Skeletal muscle satellite cell (primary cell): ENCODE results near the gene DNAJC11.

Experiments used
- H3K27me3 ChIP-seq: 2 replicates; pipeline ENCODE4 v1.7.0; 2013; ENCODE audit warnings: low read length; ENCODE audit not compliant: control insufficient read depth, insufficient read depth
- H3K36me3 ChIP-seq: 2 replicates; pipeline ENCODE4 v1.7.0; 2013; ENCODE audit warnings: mild to moderate bottlenecking, control low read depth, low read length; ENCODE audit not compliant: insufficient read depth
- H3K4me1 ChIP-seq: 2 replicates; pipeline ENCODE4 v1.7.0; 2013; ENCODE audit warnings: low read length; ENCODE audit not compliant: control insufficient read depth, insufficient read depth
- H3K4me2 ChIP-seq: 2 replicates; pipeline ENCODE4 v1.7.0; 2013; ENCODE audit warnings: mild to moderate bottlenecking, low read length
- H3K4me3 ChIP-seq: 2 replicates; pipeline ENCODE4 v1.7.0; 2013; ENCODE audit warnings: low read length
- H3K9ac ChIP-seq: 2 replicates; pipeline ENCODE4 v1.7.0; 2013; ENCODE audit warnings: mild to moderate bottlenecking, low read depth, low read length, moderate library complexity
- H3K9me3 ChIP-seq: replicated peaks from 2 replicates; pipeline ENCODE4 v1.7.0; 2013; ENCODE audit warnings: mild to moderate bottlenecking, control low read depth, low read length

The DNAJC11 gene

DNA sequence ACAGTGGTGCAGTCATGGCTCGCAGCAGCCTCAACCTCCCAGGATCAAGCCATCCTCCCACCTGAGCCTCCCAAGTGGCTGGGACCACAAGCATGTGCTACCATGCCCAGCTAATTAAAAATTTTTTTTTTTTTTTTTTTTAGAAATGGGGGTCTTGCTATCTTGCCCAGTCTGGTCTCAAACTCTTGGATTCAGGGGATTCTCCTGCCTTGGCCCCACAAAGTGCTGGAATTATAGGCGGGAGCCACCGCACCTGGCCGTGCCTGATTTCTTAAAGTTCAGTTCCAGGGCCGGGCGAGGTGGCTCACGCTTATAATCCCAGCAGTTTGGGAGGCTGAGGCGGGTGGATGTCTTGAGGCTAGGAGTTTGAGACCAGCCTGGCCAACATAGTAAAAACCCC is 70.6 kb downstream of the DNAJC11 start:
- no peaks in the 10 kb centered on the region for H3K9me3 ChIP-seq
- peaks cover 11% of the 10 kb centered on the region for H3K4me1 ChIP-seq
- no peaks in the 10 kb centered on the region for H3K27me3 ChIP-seq
- H3K4me2 ChIP-seq, result no peak overlapping the region
- H3K9ac ChIP-seq, result no peak overlapping the region
- no peak overlapping the region for H3K4me3 ChIP-seq
- H3K36me3 ChIP-seq, result peaks cover 69% of the 10 kb centered on the region

- Histone ChIP-seq H3K9ac (no peak overlapping the region), H3K4me3 (no peak overlapping the region), H3K36me3 (peaks cover 59% of the 10 kb centered on the region), H3K9me3 (no peaks in the 10 kb centered on the region), H3K27me3 (no peaks in the 10 kb centered on the region), H3K4me2 (no peak overlapping the region), H3K4me1 (peaks cover 12% of the 10 kb centered on the region)
Observed at GRCh38 chr1:6630027-6630426, 71.6 kb downstream of the DNAJC11 start.

- H3K4me2 ChIP-seq, result no peak overlapping the region
- no peak overlapping the region for H3K9ac ChIP-seq
- H3K36me3 ChIP-seq, result peaks cover 51% of the 10 kb centered on the region
- H3K4me3 ChIP-seq, result no peak overlapping the region
- H3K4me1 ChIP-seq, result peaks cover 18% of the 10 kb centered on the region
- H3K9me3 ChIP-seq, result no peaks in the 10 kb centered on the region
- no peaks in the 10 kb centered on the region for H3K27me3 ChIP-seq
Observed at GRCh38 chr1:6628971-6629479, 72.6 kb downstream of the DNAJC11 start.

DNA sequence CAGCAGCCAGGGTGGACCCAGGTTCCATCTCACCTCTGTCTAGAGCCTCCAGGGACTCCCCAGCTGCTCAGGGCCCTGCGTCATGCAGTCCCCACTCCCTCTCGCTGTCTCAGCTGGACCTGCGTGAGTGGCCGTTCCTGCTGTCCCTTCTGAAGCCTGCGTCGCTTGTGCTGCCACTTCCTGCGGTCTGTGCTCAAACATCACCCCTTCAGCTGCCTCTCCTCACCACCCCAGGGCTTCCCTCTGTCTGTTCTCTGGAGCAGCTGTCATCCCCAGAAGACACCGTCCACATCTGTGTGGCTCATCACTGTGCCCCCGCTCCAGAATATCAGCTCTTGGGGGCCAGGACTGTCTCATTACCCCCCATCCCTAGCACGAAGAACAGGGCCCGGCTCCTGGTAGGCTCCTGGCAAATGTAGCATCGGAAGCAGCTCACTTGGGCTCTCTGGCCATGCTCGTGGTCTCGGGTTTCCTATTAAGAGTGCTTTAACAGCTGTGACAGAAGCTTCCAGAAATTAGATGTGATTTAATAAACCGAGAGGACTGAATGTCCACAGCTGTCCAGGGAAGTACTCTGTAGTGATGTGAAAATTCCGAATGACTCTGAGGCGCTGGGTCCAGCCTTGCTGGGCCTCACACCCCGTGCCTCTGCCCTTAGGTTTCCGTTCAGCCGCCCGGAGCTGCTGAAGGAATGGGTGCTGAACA is 73.6 kb downstream of the DNAJC11 start:
- no peaks in the 10 kb centered on the region for H3K9me3 ChIP-seq
- peaks cover 51% of the 10 kb centered on the region for H3K36me3 ChIP-seq
- no peak overlapping the region for H3K4me3 ChIP-seq
- H3K4me1 ChIP-seq, result peaks cover 18% of the 10 kb centered on the region
- peak overlapping the region; percentile 26 for H3K4me2 ChIP-seq
- H3K27me3 ChIP-seq, result no peaks in the 10 kb centered on the region
- no peak overlapping the region for H3K9ac ChIP-seq

GRCh38 chr1:6627031-6627430 is 74.6 kb downstream of the DNAJC11 start:
- peaks cover 51% of the 10 kb centered on the region for H3K36me3 ChIP-seq
- H3K4me3 ChIP-seq, result no peak overlapping the region
- no peaks in the 10 kb centered on the region for H3K27me3 ChIP-seq
- no peaks in the 10 kb centered on the region for H3K9me3 ChIP-seq
- no peak overlapping the region for H3K4me2 ChIP-seq
- peaks cover 18% of the 10 kb centered on the region for H3K4me1 ChIP-seq
- no peak overlapping the region for H3K9ac ChIP-seq

GRCh38 chr1:6625584-6626149 is 75.9 kb downstream of the DNAJC11 start:
- H3K4me2 ChIP-seq, result peak overlapping the region; percentile 88
- peaks cover 18% of the 10 kb centered on the region for H3K4me1 ChIP-seq
- H3K4me3 ChIP-seq, result peak overlapping the region; percentile 90
- peak overlapping the region; percentile 91 for H3K9ac ChIP-seq
- H3K27me3 ChIP-seq, result no peaks in the 10 kb centered on the region
- peaks cover 61% of the 10 kb centered on the region for H3K36me3 ChIP-seq
- H3K9me3 ChIP-seq, result no peaks in the 10 kb centered on the region

DNA sequence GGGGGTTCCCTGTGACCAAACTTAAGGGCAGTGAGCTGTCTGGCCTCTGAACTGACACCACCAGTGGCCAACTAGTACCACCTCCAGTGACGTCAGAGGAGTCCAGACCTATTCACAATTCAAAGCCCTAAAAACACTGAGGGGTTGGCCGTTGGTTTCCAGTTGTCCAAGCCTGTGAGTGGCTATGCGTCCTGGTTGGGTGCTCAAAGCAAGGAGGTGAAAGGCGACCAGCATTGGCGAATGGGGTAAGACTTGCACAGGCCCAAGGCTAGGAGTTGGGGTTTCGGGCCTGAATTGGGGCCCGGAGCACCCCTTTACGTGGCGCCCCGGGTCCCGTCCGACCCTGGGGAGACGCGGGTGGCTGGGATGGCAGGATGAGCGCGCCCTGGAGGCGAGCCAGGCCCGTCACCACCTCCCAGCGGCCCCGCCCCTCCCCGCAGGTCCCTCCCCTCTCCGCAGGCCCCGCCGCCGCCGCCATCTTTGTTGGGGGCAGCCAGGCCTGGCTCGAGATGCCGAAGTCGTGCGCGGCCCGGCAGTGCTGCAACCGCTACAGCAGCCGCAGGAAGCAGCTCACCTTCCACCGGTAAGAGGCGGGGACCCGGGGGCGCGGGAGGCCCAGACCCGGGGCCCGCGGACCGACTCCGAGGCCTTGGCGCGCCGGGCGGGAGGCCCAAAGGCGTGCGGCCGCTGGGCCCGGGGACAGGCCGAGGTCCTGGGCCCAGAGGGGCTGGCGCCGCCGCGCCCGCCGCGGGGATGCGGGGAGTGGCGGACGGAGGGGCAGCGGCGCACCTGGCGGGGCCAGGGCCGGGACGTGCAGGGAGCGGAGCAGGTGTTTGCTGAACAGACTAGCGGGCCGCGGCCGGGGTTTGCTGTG is 76.7 kb downstream of the DNAJC11 start, which contains the start of gene THAP3:
TSS of gene THAP3 (plus strand) at position 159 of the 874 bp plus-strand sequence. CDS start at position 510, 351 bp downstream.
- H3K9ac ChIP-seq, result peak within 1 kb of the TSS; percentile 91
- peaks cover 18% of the 10 kb centered on the region for H3K4me1 ChIP-seq
- peaks cover 63% of the 10 kb centered on the region for H3K36me3 ChIP-seq
- H3K4me2 ChIP-seq, result peak within 1 kb of the TSS; percentile 88
- H3K4me3 ChIP-seq, result peak within 1 kb of the TSS; percentile 90
- no peaks in the 10 kb centered on the region for H3K27me3 ChIP-seq
- no peaks in the 10 kb centered on the region for H3K9me3 ChIP-seq

GRCh38 chr1:6623269-6623965 is 78.2 kb downstream of the DNAJC11 start:
- no peak overlapping the region for H3K4me2 ChIP-seq
- H3K36me3 ChIP-seq, result peaks cover 54% of the 10 kb centered on the region
- H3K9ac ChIP-seq, result no peak overlapping the region
- H3K9me3 ChIP-seq, result no peaks in the 10 kb centered on the region
- no peak overlapping the region for H3K4me3 ChIP-seq
- H3K27me3 ChIP-seq, result no peaks in the 10 kb centered on the region
- H3K4me1 ChIP-seq, result peaks cover 18% of the 10 kb centered on the region

- Histone ChIP-seq H3K4me3 (no peak overlapping the region), H3K36me3 (peaks cover 52% of the 10 kb centered on the region), H3K9me3 (no peaks in the 10 kb centered on the region), H3K4me2 (no peak overlapping the region), H3K9ac (no peak overlapping the region), H3K27me3 (no peaks in the 10 kb centered on the region), H3K4me1 (peaks cover 11% of the 10 kb centered on the region)
Observed at GRCh38 chr1:6622396-6623152, 79.0 kb downstream of the DNAJC11 start.

DNA sequence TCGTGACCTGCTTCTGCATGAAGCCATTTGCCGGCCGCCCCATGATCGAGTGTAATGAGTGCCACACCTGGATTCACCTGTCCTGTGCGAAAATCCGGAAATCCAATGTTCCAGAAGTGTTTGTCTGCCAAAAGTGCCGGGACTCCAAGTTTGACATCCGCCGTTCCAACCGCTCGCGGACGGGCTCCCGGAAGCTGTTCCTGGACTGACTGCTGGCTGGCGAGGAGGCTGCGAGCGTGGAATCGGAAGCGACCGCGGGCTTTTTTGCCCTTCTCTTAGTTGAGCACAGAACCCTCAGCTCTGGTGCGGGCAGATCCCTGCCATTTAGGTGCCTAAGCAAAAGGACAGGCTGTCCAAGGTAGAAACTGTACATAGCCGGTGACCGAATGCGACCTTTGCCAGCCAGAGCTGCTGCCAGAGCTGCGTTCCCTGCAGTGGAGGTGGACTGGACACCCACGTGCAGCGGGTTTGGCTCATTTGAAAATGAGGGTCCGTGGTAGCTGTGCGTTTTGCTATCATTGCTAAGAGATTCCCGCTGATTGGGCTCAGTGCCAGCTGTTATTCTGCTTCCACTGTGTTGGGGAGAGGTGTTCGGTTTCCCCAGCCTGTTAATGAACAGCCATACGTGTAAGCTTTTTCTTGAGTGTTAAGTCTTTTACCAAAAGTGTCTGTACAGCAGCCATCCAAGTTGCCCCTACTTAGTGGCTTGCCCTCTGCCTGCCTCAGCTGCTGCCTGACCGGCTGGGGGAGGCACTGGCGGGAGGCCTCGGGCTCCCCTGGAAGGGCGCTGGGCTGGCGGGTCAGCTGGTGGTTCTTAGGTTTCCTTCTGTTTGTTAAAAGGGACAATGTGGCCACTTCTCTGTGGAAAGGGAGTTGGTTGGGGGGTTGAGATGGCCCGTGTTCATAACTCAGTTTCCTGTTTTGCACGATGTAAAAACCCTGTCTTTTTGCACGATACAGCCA is 79.9 kb downstream of the DNAJC11 start:
- peaks cover 10% of the 10 kb centered on the region for H3K4me1 ChIP-seq
- no peak overlapping the region for H3K4me3 ChIP-seq
- no peaks in the 10 kb centered on the region for H3K9me3 ChIP-seq
- H3K36me3 ChIP-seq, result peaks cover 49% of the 10 kb centered on the region
- H3K9ac ChIP-seq, result no peak overlapping the region
- no peaks in the 10 kb centered on the region for H3K27me3 ChIP-seq
- H3K4me2 ChIP-seq, result no peak overlapping the region
